Hepatocyte (in vitro differentiated cells): ENCODE measurements around the gene SLC47A1. TPM values are rescaled to one million over a fixed set of nuclear protein-coding genes. Genes with fewer than 3 reads are reported as not detected.
A peak's percentile ranks its signal among the peaks of the same experiment; 100 is the strongest.

ENCODE experiments used
- DNase-seq: peaks from one replicate; pipeline ENCODE4 v3.0.0-alpha.2; 2016; ENCODE audit warnings: low spot score
- H2AFZ ChIP-seq: fragments of 200-600 bp; sonication (generic); 2 replicates; pipeline ENCODE4 v1.6.0; 2016; ENCODE audit warnings: antibody characterized with exemption, mild to moderate bottlenecking
- H3K27ac ChIP-seq: fragments of 200-600 bp; sonication (generic); 2 replicates; pipeline ENCODE4 v1.5.1; 2016; ENCODE audit warnings: mild to moderate bottlenecking
- H3K27me3 ChIP-seq: fragments of 200-600 bp; sonication (generic); 2 replicates; pipeline ENCODE4 v1.6.1; 2016
- H3K36me3 ChIP-seq: fragments of 200-600 bp; sonication (generic); replicated peaks from 2 replicates; pipeline ENCODE4 v1.5.1; 2016; ENCODE audit warnings: low read depth; ENCODE audit not compliant: insufficient read depth
- H3K4me1 ChIP-seq: fragments of 200-600 bp; sonication (generic); 2 replicates; pipeline ENCODE4 v1.5.1; 2016; ENCODE audit warnings: mild to moderate bottlenecking, moderate library complexity; ENCODE audit not compliant: insufficient read depth
- H3K4me2 ChIP-seq: fragments of 200-600 bp; sonication (generic); 2 replicates; pipeline ENCODE4 v1.6.0; 2016
- H3K4me3 ChIP-seq: fragments of 200-600 bp; sonication (generic); 2 replicates; pipeline ENCODE4 v1.5.1; 2016; ENCODE audit warnings: mild to moderate bottlenecking
- H3K79me2 ChIP-seq: fragments of 200-600 bp; sonication (generic); 2 replicates; pipeline ENCODE4 v1.6.0; 2017; ENCODE audit warnings: mild to moderate bottlenecking
- H3K9me2 ChIP-seq: fragments of 200-600 bp; sonication (generic); replicated peaks from 2 replicates; pipeline ENCODE4 v1.6.0; 2017; ENCODE audit warnings: mild to moderate bottlenecking; ENCODE audit not compliant: insufficient read depth
- H3K9me3 ChIP-seq: fragments of 200-600 bp; sonication (generic); 2 replicates; pipeline ENCODE4 v1.5.1; 2016; ENCODE audit warnings: low read depth, mild to moderate bottlenecking
- H4K20me1 ChIP-seq: fragments of 200-600 bp; sonication (generic); 2 replicates; pipeline ENCODE4 v1.6.0; 2016; ENCODE audit warnings: mild to moderate bottlenecking; ENCODE audit not compliant: insufficient read depth, poor library complexity, severe bottlenecking
- EZH2 ChIP-seq: fragments of 200-600 bp; sonication (generic); IDR thresholded peaks from 2 replicates; pipeline ENCODE4 v1.6.1; 2016; ENCODE audit warnings: antibody characterized with exemption, mild to moderate bottlenecking, borderline replicate concordance
- EZH2phosphoT487 ChIP-seq: fragments of 200-600 bp; sonication (generic); IDR thresholded peaks from one replicate; pipeline ENCODE4 v1.6.1; 2018; ENCODE audit warnings: antibody characterized with exemption, mild to moderate bottlenecking, low read depth, moderate library complexity; ENCODE audit not compliant: unreplicated experiment, severe bottlenecking
- WGBS: methylation state at CpG from one replicate; pipeline ENCODE4 v1.1.6; 2016; ENCODE audit warnings: low lambda C conversion rate; ENCODE audit errors: missing lambda C conversion rate; 5-methylcytosine and 5-hydroxymethylcytosine counted together
- polyA plus RNA-seq: library from polyadenylated mRNA; unstranded; fragments of >200 nt; fragmentation: Nextera tagmentation; extraction: Ambion mirVana; gene quantifications from 2 replicates; pipeline ENCODE4 v1.2.1, GENCODE V29; 2016
- total RNA-seq: library from RNA; depleted of rRNA; stranded (reverse); fragments of >200 nt; gene quantifications from 2 replicates; pipeline ENCODE4 v1.2.3, GENCODE V29; 2014
- TF ChIP-seq, protein P1 (sequence below): fragments of 200-600 bp; sonication (generic); IDR thresholded peaks from 2 replicates; pipeline ENCODE4 v1.5.1; 2016; ENCODE audit warnings: antibody characterized with exemption, mild to moderate bottlenecking; ENCODE audit not compliant: poor library complexity

The SLC47A1 gene
- total and polyA plus RNA-seq, 2 experiments from 2014 or later, result 26.4 to 38.4 TPM

DNA sequence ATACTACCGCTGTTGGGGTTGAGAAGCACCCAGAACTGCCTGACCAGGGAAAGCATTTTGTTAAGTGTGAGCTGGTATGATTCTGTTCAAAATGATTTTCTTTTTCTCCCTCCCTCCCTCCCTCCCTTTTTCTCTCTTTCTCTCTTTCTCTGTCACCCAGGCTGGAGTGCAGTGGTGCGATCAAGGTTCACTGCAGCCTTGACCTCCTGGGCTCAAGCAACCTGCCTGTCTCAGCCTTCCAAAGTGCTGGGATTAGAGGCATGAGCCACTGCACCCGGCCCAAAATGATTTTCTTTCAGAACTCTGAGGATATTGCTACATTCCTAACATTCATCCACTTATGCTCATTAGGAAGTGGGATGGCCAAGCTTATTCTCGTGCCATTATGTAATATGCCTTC lies 41.3 kb downstream of the SLC47A1 start:
- Histone ChIP-seq H3K36me3 (no peaks in the 10 kb centered on the region), H3K9me2 (no peaks in the 10 kb centered on the region), H3K4me3 (no peak overlapping the region), H3K27ac (no peak overlapping the region), H4K20me1 (no peaks in the 10 kb centered on the region), H2AFZ (no peak overlapping the region), H3K27me3 (no peaks in the 10 kb centered on the region), H3K9me3 (no peaks in the 10 kb centered on the region), H3K4me2 (no peak overlapping the region), H3K4me1 (peaks cover 7% of the 10 kb centered on the region), H3K79me2 (no peaks in the 10 kb centered on the region)
- no peak for TF ChIP-seq EZH2phosphoT487
- TF ChIP-seq, protein P1, sequence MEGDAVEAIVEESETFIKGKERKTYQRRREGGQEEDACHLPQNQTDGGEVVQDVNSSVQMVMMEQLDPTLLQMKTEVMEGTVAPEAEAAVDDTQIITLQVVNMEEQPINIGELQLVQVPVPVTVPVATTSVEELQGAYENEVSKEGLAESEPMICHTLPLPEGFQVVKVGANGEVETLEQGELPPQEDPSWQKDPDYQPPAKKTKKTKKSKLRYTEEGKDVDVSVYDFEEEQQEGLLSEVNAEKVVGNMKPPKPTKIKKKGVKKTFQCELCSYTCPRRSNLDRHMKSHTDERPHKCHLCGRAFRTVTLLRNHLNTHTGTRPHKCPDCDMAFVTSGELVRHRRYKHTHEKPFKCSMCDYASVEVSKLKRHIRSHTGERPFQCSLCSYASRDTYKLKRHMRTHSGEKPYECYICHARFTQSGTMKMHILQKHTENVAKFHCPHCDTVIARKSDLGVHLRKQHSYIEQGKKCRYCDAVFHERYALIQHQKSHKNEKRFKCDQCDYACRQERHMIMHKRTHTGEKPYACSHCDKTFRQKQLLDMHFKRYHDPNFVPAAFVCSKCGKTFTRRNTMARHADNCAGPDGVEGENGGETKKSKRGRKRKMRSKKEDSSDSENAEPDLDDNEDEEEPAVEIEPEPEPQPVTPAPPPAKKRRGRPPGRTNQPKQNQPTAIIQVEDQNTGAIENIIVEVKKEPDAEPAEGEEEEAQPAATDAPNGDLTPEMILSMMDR, result no peak
- TF ChIP-seq EZH2, result no peak
- 89% methylated on average over 4 of the region's 4 CpGs for WGBS
- no peak for DNase-seq

DNA sequence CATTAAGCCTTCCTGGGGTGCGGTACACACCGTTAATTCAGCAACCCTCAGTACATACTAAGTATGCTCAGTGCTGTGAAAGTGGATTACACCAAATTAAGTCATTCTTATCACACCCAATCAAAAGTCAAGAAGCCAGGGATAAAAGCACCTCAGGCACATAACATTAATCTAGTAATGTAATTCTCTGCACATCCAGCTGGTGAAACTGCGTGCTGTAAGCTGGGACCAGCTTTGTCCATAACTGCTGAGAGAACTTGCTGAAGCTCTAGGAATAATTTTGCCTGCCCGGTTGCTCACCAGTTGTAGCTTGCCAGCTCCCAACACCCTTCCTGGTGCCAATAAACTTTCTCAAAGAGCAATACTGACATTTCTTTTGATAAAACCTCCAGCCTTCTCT lies 44.9 kb downstream of the SLC47A1 start:
- Histone ChIP-seq H3K4me3 (no peak overlapping the region), H3K27me3 (no peaks in the 10 kb centered on the region), H3K79me2 (no peaks in the 10 kb centered on the region), H3K4me1 (no peaks in the 10 kb centered on the region), H3K9me2 (no peaks in the 10 kb centered on the region), H4K20me1 (no peaks in the 10 kb centered on the region), H2AFZ (no peak overlapping the region), H3K27ac (no peak overlapping the region), H3K9me3 (no peaks in the 10 kb centered on the region), H3K36me3 (no peaks in the 10 kb centered on the region), H3K4me2 (no peak overlapping the region)
- WGBS, result 84% methylated on average over 4 of the region's 4 CpGs
- DNase-seq, result no peak
- TF ChIP-seq EZH2, result no peak
- TF ChIP-seq EZH2phosphoT487, result no peak
- TF ChIP-seq, protein P1, result no peak

DNA sequence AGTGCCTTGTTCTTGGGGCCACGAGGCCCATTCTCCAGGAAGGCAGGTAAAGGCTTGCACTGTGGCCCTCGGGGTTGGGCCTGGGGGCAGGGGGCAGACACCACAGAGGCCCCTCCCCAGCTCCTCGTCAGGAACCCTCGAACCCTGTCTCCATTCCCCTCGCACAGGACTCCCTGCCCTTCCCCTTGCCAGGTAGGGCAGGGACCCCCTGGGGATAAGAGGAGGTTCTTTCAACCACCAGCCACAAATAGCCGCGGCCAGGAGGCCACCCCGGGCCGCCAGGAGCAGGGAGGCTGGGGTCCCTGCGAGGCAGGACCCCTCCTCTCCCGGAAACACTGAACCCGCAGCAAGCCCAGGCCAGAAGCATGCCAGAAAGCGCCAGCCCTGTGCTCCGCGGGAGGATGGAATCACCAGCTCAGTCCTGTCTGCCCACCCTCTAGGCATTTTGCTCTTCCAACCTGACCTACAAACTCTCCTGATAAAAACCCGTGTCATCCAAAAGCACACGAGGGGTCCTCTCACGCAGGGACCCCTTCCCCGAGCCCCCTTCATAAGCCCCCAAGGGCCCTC lies 45.6 kb downstream of the SLC47A1 start:
- H3K27me3 ChIP-seq, result no peaks in the 10 kb centered on the region
- H3K4me2 ChIP-seq, result peak overlapping the region; percentile 73
- no peak overlapping the region for H3K27ac ChIP-seq
- no peaks in the 10 kb centered on the region for H3K4me1 ChIP-seq
- H3K9me3 ChIP-seq, result no peaks in the 10 kb centered on the region
- 68% methylated on average over 18 of the region's 19 CpGs for WGBS
- H3K79me2 ChIP-seq, result no peaks in the 10 kb centered on the region
- H3K9me2 ChIP-seq, result no peaks in the 10 kb centered on the region
- no peaks in the 10 kb centered on the region for H3K36me3 ChIP-seq
- DNase-seq, result no peak
- TF ChIP-seq EZH2, result no peak
- TF ChIP-seq, protein P1, result no peak
- TF ChIP-seq EZH2phosphoT487, result no peak
- no peaks in the 10 kb centered on the region for H4K20me1 ChIP-seq
- no peak overlapping the region for H3K4me3 ChIP-seq
- no peak overlapping the region for H2AFZ ChIP-seq
